H1 (cell line): ENCODE data around the gene LSM3. TPM values are rescaled to one million over a fixed set of nuclear protein-coding genes. Genes with fewer than 3 reads are reported as not detected.

Experiments
- CTCF ChIA-PET: fragments of 300-600 bp; sonication (Branson Sonifier 250); formaldehyde crosslinking; loops from one replicate; lab custom pipeline; 2021; ENCODE audit not compliant: partially characterized antibody; lab: Charles Lee
- POLR2A ChIA-PET: fragments of 300-600 bp; sonication (Branson Sonifier 250); formaldehyde crosslinking; loops from one replicate; lab custom pipeline; 2021; ENCODE audit warnings: inconsistent platforms; ENCODE audit not compliant: partially characterized antibody; lab: Charles Lee
- DNase-seq, 2 experiments: peaks; one replicate each; pipeline versions ENCODE4 v3.0.0 to v3.0.0-alpha.2; 2010 to 2022; ENCODE audit warnings: low spot score in 2 of 2, low read depth in 1 of 2, mixed read lengths in 1 of 2
- FAIRE-seq: peaks from 2 replicates; lab custom pipeline; 2011; peaks lifted over from hg19 to GRCh38; lab: Jason Lieb, UNC
- H2AFZ ChIP-seq: 2 replicates; pipeline ENCODE4 v1.8.1; 2012; ENCODE audit warnings: low read length, inconsistent platforms
- H2AK5ac ChIP-seq: 2 replicates; pipeline ENCODE4 v1.6.1; 2013; ENCODE audit warnings: low read depth, low read length
- H2BK120ac ChIP-seq: replicated peaks from 2 replicates; pipeline ENCODE3; 2013; ENCODE audit warnings: low read depth, low read length, inconsistent platforms
- H2BK12ac ChIP-seq: 2 replicates; pipeline ENCODE4 v1.6.1; 2013; ENCODE audit warnings: low read depth, low read length
- H2BK15ac ChIP-seq: 2 replicates; pipeline ENCODE4 v1.6.1; 2013; ENCODE audit warnings: low read length
- H2BK20ac ChIP-seq: 2 replicates; pipeline ENCODE4 v1.6.1; 2013; ENCODE audit warnings: low read length
- H2BK5ac ChIP-seq: 2 replicates; pipeline ENCODE4 v1.6.1; 2013; ENCODE audit warnings: low read depth, low read length
- H3K14ac ChIP-seq: 2 replicates; pipeline ENCODE4 v1.6.1; 2013; ENCODE audit warnings: inconsistent platforms; ENCODE audit not compliant: insufficient read length
- H3K18ac ChIP-seq: 2 replicates; pipeline ENCODE4 v1.6.1; 2013; ENCODE audit warnings: low read length; ENCODE audit errors: extremely low read depth
- H3K23ac ChIP-seq: 2 replicates; pipeline ENCODE4 v1.6.1; 2013; ENCODE audit warnings: inconsistent platforms; ENCODE audit not compliant: insufficient read length
- H3K23me2 ChIP-seq: 2 replicates; pipeline ENCODE4 v1.6.1; 2013; ENCODE audit warnings: low read depth, low read length
- H3K27ac ChIP-seq: 2 replicates; pipeline ENCODE4 v1.6.1; 2011; ENCODE audit warnings: low read depth, low read length, inconsistent platforms
- H3K27me3 ChIP-seq, 4 experiments: replicated peaks in 1 of 4; 1 replicate in 1 of 4; 2 replicates in 3 of 4; pipeline versions ENCODE4 v1.6.1 to v1.8.1; 2011 to 2013; ENCODE audit warnings: low read length in 3 of 4, mild to moderate bottlenecking in 3 of 4, inconsistent platforms in 2 of 4, mixed read lengths in 2 of 4, moderate library complexity in 1 of 4; ENCODE audit not compliant: control insufficient read depth in 3 of 4, insufficient read depth in 3 of 4; ENCODE audit errors: extremely low read depth in 1 of 4
- H3K36me3 ChIP-seq, 4 experiments: 2 replicates each; pipeline versions ENCODE4 v1.6.1 to v1.8.1; 2011 to 2013; ENCODE audit warnings: mild to moderate bottlenecking in 4 of 4, low read length in 3 of 4, moderate library complexity in 2 of 4, control low read depth in 1 of 4, inconsistent platforms in 1 of 4; ENCODE audit not compliant: insufficient read depth in 4 of 4, control insufficient read depth in 2 of 4
- H3K4ac ChIP-seq: replicated peaks from 2 replicates; pipeline ENCODE3; 2013; ENCODE audit warnings: low read length, low read depth, mixed read lengths, inconsistent platforms; ENCODE audit not compliant: insufficient read length
- H3K4me1 ChIP-seq, 4 experiments: replicated peaks in 1 of 4; 1 replicate in 1 of 4; 2 replicates in 3 of 4; pipeline versions ENCODE4 v1.6.1 to v1.8.1; 2011 to 2013; ENCODE audit warnings: low read length in 3 of 4, inconsistent platforms in 2 of 4, mixed read lengths in 1 of 4; ENCODE audit not compliant: insufficient read depth in 4 of 4, control insufficient read depth in 3 of 4
- H3K4me2 ChIP-seq, 2 experiments: 2 replicates each; pipeline versions ENCODE4 v1.6.1 to v1.8.1; 2011 to 2013; ENCODE audit warnings: low read depth in 2 of 2, low read length in 2 of 2, control low read depth in 1 of 2, inconsistent platforms in 1 of 2, mild to moderate bottlenecking in 1 of 2; ENCODE audit not compliant: insufficient read depth in 1 of 2
- H3K4me3 ChIP-seq, 4 experiments: fragments of 200-600, 300-600 bp in 1 of 4; sonication (generic), shearing (Covaris generic), sonication (Bioruptor Twin) in 1 of 4; 2 replicates each; pipeline versions ENCODE4 v1.5.1 to v1.8.1; 2011 to 2016; ENCODE audit warnings: low read length in 4 of 4, low read depth in 3 of 4, control low read depth in 2 of 4, inconsistent platforms in 2 of 4, mild to moderate bottlenecking in 2 of 4, mixed read lengths in 1 of 4, moderate library complexity in 1 of 4; ENCODE audit not compliant: insufficient read depth in 2 of 4; ENCODE audit errors: extremely low read depth in 1 of 4
- H3K56ac ChIP-seq: replicated peaks from 2 replicates; pipeline ENCODE3; 2013; ENCODE audit warnings: low read depth, mild to moderate bottlenecking, mixed read lengths, low read length, inconsistent platforms; ENCODE audit not compliant: insufficient read length
- H3K79me1 ChIP-seq: 2 replicates; pipeline ENCODE4 v1.6.1; 2013; ENCODE audit warnings: low read depth, low read length, control low read depth
- H3K79me2 ChIP-seq, 2 experiments: 2 replicates each; pipeline versions ENCODE4 v1.6.1 to v1.8.1; 2012 to 2013; ENCODE audit warnings: low read length in 2 of 2, mild to moderate bottlenecking in 2 of 2, inconsistent platforms in 1 of 2; ENCODE audit not compliant: insufficient read depth in 2 of 2, control insufficient read depth in 1 of 2
- H3K9ac ChIP-seq, 4 experiments: replicated peaks in 1 of 4; 1 replicate in 1 of 4; 2 replicates in 3 of 4; pipeline versions ENCODE4 v1.6.1 to v1.8.1; 2011 to 2013; ENCODE audit warnings: low read depth in 3 of 4, low read length in 3 of 4, control low read depth in 2 of 4, mild to moderate bottlenecking in 2 of 4, moderate library complexity in 2 of 4, inconsistent platforms in 1 of 4; ENCODE audit errors: extremely low read depth in 1 of 4
- H3K9me3 ChIP-seq, 2 experiments: 2 replicates each; pipeline versions ENCODE4 v1.6.1 to v1.8.1; 2012 to 2013; ENCODE audit warnings: mild to moderate bottlenecking in 2 of 2, moderate library complexity in 2 of 2, control low read depth in 1 of 2, inconsistent platforms in 1 of 2, low read depth in 1 of 2, low read length in 1 of 2, mixed read lengths in 1 of 2; ENCODE audit not compliant: insufficient read depth in 2 of 2
- H4K20me1 ChIP-seq, 2 experiments: replicated peaks in 1 of 2; 2 replicates each; pipeline versions ENCODE3 to v1.8.1; 2011 to 2013; ENCODE audit warnings: inconsistent platforms in 2 of 2, low read length in 2 of 2, mild to moderate bottlenecking in 1 of 2; ENCODE audit not compliant: insufficient read depth in 2 of 2, control insufficient read depth in 1 of 2
- H4K5ac ChIP-seq: 2 replicates; pipeline ENCODE4 v1.6.1; 2013; ENCODE audit warnings: low read length, low read depth, mixed read lengths, inconsistent platforms; ENCODE audit not compliant: insufficient read length
- H4K8ac ChIP-seq: 2 replicates; pipeline ENCODE4 v1.8.0; 2013; ENCODE audit warnings: mild to moderate bottlenecking, moderate library complexity, low read length, inconsistent platforms; ENCODE audit not compliant: insufficient read depth; ENCODE audit errors: extremely low read depth
- H4K91ac ChIP-seq: replicated peaks from 2 replicates; pipeline ENCODE3; 2013; ENCODE audit warnings: low read length, mixed read lengths, inconsistent platforms; ENCODE audit not compliant: insufficient read length
- BRCA1 ChIP-seq: IDR thresholded peaks from 2 replicates; pipeline ENCODE4 v1.6.1; 2012; ENCODE audit warnings: low read depth, low read length, improper control_type of control experiment
- HDAC6 ChIP-seq: IDR thresholded peaks from one replicate; pipeline ENCODE4 v1.7.1; 2012; ENCODE audit warnings: low read depth, mild to moderate bottlenecking, inconsistent platforms, low read length, moderate library complexity
- NANOG ChIP-seq: IDR thresholded peaks from 2 replicates; pipeline ENCODE4 v1.6.1; 2011; ENCODE audit warnings: low read length, low read depth, mild to moderate bottlenecking, inconsistent platforms; ENCODE audit not compliant: insufficient read depth, poor library complexity, severe bottlenecking
- RNF2 ChIP-seq: fragments of 200-900, 300-1000 bp; sonication (generic); IDR thresholded peaks from 2 replicates; pipeline ENCODE4 v1.7.1; 2016; ENCODE audit warnings: borderline replicate concordance, low read depth, mild to moderate bottlenecking, antibody characterized with exemption, low read length; ENCODE audit not compliant: poor library complexity, severe bottlenecking; ENCODE audit errors: missing control alignments
- SP4 ChIP-seq: IDR thresholded peaks from 2 replicates; pipeline ENCODE4 v1.6.1; 2012; ENCODE audit warnings: low read length, inconsistent platforms
- YY1 ChIP-seq: IDR thresholded peaks from 2 replicates; pipeline ENCODE4 v1.6.1; 2011; ENCODE audit warnings: low read depth, mild to moderate bottlenecking, low read length
- WGBS, 2 experiments: shearing (Covaris generic) in 1 of 2; methylation state at CpG; one replicate each; pipeline versions ENCODE4 v1.1.6 to v1.1.7; 2013 to 2015; ENCODE audit warnings: low lambda C conversion rate in 2 of 2, mixed read lengths in 2 of 2, inconsistent platforms in 1 of 2, low coverage in 1 of 2, missing lambda C conversion rate in 1 of 2; ENCODE audit not compliant: insufficient replicate concordance in 2 of 2, insufficient coverage in 1 of 2, insufficient read length in 1 of 2; ENCODE audit errors: extremely low coverage in 1 of 2, missing lambda C conversion rate in 1 of 2; 5-methylcytosine and 5-hydroxymethylcytosine counted together
- polyA plus RNA-seq, 7 experiments: library from polyadenylated mRNA; depleted of rRNA in 3 of 7; stranded (reverse) in 5 of 7; unstranded in 2 of 7; fragments of >200 nt in 5 of 7; fragments of 200-250 nt in 2 of 7; gene quantifications; 1 replicate in 5 of 7; 2 replicates in 1 of 7; 4 replicates in 1 of 7; pipeline versions ENCODE4 v1.2.1 to v1.2.3, GENCODE V29; 2011 to 2013; ENCODE audit warnings: missing spikeins in 2 of 7, mixed read lengths in 2 of 7
- total RNA-seq: library from RNA; stranded (reverse); fragmentation: NEBNext Ultra II Directional; extraction: Animal tissue kit (Norgen Biotek cat#: 25700); gene quantifications from 2 replicates; pipeline ENCODE4 v1.2.1, GENCODE V29; 2021
- TF ChIP-seq, protein P1 (sequence below): IDR thresholded peaks from 2 replicates; pipeline ENCODE4 v1.6.1; 2012; ENCODE audit warnings: inconsistent platforms
- TF ChIP-seq, protein P2 (sequence below), 3 experiments: IDR thresholded peaks; 1 replicate in 2 of 3; 2 replicates in 1 of 3; pipeline versions ENCODE4 v1.5.1 to v1.6.1; 2011; ENCODE audit warnings: low read length in 3 of 3, mild to moderate bottlenecking in 3 of 3, inconsistent platforms in 2 of 3, low read depth in 1 of 3, moderate library complexity in 1 of 3; ENCODE audit not compliant: insufficient read depth in 1 of 3; ENCODE audit errors: control extremely low read depth in 1 of 3

The LSM3 gene
- total and polyA plus RNA-seq, 2 of the 8 experiments (the other 6 are each of a cell fraction or from before 2014, with no cell fraction given) = 7.1 to 25.4 TPM

DNA sequence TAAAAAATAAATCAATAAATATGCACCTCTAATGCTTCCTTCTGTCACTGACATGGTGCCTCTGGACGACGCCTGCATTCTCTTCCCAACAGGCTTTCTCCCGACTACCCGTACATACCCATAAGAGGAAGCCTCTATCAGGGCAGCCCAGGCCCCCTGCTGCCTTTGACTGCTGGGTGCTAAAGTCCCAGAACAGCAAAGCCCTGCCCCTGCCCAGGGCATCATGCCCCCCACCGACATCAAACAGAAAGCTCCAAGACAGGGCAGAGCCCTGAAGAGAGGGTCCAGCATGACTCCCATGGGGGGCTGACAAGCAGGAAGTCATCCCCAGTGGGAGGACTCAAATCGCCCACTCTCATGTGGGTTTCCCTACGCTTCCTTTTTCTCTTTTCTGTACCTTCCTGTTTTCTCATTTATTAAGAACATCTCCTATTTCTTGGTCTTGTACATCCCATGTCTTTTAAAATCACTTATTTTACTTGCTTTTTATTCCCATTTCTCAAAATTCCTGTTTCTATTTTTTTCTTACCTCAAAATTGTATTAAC lies 23.6 kb upstream of the LSM3 start:
- Histone ChIP-seq H3K18ac (no peak overlapping the region), H2AK5ac (no peak overlapping the region), H2BK12ac (no peak overlapping the region), H3K79me1 (no peaks in the 10 kb centered on the region), H3K23ac (no peak overlapping the region), H2BK120ac (no peak overlapping the region), H2BK15ac (no peak overlapping the region), H3K56ac (no peak overlapping the region), H3K36me3 (peaks cover 11 to 39% (median 27%) of the 10 kb centered on the region in 4 experiments; a peak in 7 of 8 replicates), H3K4me2 (no peak overlapping the region), H4K20me1 (peaks cover 4 to 7% of the 10 kb centered on the region in 2 experiments), H3K27ac (no peak overlapping the region), H3K4me1 (no peaks in the 10 kb centered on the region), H3K4me3 (no peak overlapping the region), H3K27me3 (no peaks in the 10 kb centered on the region), H3K9ac (no peak overlapping the region), H2BK20ac (no peak overlapping the region), H4K91ac (no peak overlapping the region), H3K79me2 (no peaks in the 10 kb centered on the region), H4K8ac (no peak overlapping the region), H3K9me3 (no peaks in the 10 kb centered on the region), H4K5ac (no peak overlapping the region), H3K23me2 (no peaks in the 10 kb centered on the region; the same call in 1 of the 2 replicates), H2AFZ (no peak overlapping the region), H3K4ac (no peak overlapping the region), H2BK5ac (no peak overlapping the region), H3K14ac (no peak overlapping the region)
- no peak for FAIRE-seq
- 95% methylated on average over 7 of the region's 7 CpGs; no CpG with 5 or more reads in 1 of the 2 experiments for WGBS, 2 experiments
- POLR2A ChIA-PET = no interaction called here
- CTCF ChIA-PET = interaction anchor here (0.7 to 2.8 kb wide), 3 partner anchors 10 to 258 kb away, joined by 3 to 7 read pairs (median 4); no protein-coding TSS in a partner anchor
- DNase-seq = no peak
- no peak for TF ChIP-seq NANOG
- TF ChIP-seq HDAC6 = no peak
- TF ChIP-seq, protein P1, sequence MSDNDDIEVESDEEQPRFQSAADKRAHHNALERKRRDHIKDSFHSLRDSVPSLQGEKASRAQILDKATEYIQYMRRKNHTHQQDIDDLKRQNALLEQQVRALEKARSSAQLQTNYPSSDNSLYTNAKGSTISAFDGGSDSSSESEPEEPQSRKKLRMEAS = no peak
- TF ChIP-seq SP4 = no peak
- no peak for TF ChIP-seq RNF2
- TF ChIP-seq BRCA1 = no peak
- no peak for TF ChIP-seq YY1
- TF ChIP-seq, protein P2, sequence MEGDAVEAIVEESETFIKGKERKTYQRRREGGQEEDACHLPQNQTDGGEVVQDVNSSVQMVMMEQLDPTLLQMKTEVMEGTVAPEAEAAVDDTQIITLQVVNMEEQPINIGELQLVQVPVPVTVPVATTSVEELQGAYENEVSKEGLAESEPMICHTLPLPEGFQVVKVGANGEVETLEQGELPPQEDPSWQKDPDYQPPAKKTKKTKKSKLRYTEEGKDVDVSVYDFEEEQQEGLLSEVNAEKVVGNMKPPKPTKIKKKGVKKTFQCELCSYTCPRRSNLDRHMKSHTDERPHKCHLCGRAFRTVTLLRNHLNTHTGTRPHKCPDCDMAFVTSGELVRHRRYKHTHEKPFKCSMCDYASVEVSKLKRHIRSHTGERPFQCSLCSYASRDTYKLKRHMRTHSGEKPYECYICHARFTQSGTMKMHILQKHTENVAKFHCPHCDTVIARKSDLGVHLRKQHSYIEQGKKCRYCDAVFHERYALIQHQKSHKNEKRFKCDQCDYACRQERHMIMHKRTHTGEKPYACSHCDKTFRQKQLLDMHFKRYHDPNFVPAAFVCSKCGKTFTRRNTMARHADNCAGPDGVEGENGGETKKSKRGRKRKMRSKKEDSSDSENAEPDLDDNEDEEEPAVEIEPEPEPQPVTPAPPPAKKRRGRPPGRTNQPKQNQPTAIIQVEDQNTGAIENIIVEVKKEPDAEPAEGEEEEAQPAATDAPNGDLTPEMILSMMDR (IDR thresholded peaks at IDR 0.05; ENCODE audit: control extremely low read depth in 1 of 3, insufficient read depth in 1 of 3, low read depth in 1 of 3, low read length in 3 of 3) = no peak
